ENCODE results near the gene TMA7B.

Gene TMA7B

DNA sequence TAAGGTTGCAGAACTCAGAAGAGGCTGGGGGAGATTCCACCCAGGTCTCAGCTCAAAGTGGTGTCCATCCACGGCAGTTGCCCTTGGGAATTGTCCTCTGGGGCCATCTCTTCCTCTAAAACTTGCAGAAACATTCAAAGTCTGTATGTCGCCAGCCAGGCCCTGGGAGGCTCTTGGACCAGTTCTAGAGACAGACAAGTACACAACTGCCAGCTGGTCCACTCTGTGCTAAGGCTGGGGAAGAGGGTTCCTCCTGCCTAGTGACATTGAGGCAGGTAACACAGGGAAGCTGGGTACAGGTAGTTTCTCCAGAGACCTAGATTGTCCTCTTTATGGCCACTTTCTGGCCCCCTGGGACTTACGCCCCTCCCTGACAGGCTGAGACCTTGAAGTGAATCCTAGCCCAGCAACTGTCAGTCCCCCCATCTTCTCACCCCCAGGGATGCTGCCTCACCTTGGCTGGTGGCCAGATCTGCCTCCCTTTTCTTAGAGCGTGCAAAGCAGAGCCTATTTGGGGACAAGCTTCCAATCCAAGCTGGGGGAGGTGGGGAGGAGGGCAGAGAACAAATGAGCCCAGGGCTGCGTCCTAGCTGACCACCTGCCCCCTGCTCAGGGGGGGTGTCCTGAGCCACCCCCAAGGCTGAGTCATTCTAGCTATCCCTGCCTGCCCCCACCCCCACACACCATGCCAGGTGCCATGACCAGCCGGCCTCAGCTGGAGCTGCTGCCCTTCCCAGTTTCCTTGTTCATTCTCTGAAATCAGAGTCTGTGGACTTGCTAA, 42.9 kb downstream of the TMA7B start:
- Histone ChIP-seq H3K9ac (no peak overlapping the region), H3K4me1 (ENCODE audit: low read depth, poor library complexity, severe bottlenecking) (no peaks in the 10 kb centered on the region), H3K79me2 (ENCODE audit: insufficient read depth, low read depth) (no peaks in the 10 kb centered on the region), H3K27ac (no peak overlapping the region), H2AFZ (ENCODE audit: low read depth) (no peak overlapping the region), H3K27me3 (ENCODE audit: insufficient read depth, low read depth) (peaks cover 18% of the 10 kb centered on the region; the same call in 1 of the 2 replicates), H3K4me3 (IDR thresholded peaks at IDR 0.05; ENCODE audit: insufficient read depth, low read depth, low read length) (no peak overlapping the region), H3K36me3 (ENCODE audit: insufficient read depth) (no peaks in the 10 kb centered on the region), H4K20me1 (ENCODE audit: insufficient read depth) (no peaks in the 10 kb centered on the region), H3K4me2 (no peak overlapping the region)
- TF ChIP-seq, protein P1, sequence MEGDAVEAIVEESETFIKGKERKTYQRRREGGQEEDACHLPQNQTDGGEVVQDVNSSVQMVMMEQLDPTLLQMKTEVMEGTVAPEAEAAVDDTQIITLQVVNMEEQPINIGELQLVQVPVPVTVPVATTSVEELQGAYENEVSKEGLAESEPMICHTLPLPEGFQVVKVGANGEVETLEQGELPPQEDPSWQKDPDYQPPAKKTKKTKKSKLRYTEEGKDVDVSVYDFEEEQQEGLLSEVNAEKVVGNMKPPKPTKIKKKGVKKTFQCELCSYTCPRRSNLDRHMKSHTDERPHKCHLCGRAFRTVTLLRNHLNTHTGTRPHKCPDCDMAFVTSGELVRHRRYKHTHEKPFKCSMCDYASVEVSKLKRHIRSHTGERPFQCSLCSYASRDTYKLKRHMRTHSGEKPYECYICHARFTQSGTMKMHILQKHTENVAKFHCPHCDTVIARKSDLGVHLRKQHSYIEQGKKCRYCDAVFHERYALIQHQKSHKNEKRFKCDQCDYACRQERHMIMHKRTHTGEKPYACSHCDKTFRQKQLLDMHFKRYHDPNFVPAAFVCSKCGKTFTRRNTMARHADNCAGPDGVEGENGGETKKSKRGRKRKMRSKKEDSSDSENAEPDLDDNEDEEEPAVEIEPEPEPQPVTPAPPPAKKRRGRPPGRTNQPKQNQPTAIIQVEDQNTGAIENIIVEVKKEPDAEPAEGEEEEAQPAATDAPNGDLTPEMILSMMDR (conservative IDR thresholded peaks at IDR 0.05; ENCODE audit: low read depth, low read length) = no peak

DNA sequence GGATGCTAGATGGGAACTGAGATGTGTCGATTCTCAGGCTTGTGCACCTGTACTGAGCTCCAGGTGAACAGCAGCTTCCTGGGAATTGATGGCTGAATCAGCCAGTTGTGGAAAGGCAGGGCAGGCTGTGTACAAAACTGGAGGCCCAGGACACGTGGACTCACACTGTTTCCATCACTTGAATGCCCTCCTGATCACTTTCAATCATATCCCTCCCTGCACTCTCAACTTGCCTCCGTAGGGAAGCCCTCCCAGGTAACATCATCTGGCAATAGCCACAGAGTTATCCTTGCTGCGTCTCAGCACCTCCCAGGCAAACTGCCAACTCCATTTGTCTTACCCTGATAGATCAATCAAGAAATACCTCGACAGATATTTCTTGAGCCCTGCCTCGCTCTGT, 44.6 kb downstream of the TMA7B start:
- no peaks in the 10 kb centered on the region for H4K20me1 ChIP-seq (ENCODE audit: insufficient read depth)
- no peak overlapping the region for H3K9ac ChIP-seq
- no peak overlapping the region for H3K4me2 ChIP-seq
- H3K27me3 ChIP-seq (ENCODE audit: insufficient read depth, low read depth) = peaks cover 30% of the 10 kb centered on the region; the same call in 1 of the 2 replicates
- H3K27ac ChIP-seq = no peak overlapping the region
- H3K36me3 ChIP-seq (ENCODE audit: insufficient read depth) = no peaks in the 10 kb centered on the region
- no peaks in the 10 kb centered on the region for H3K79me2 ChIP-seq (ENCODE audit: insufficient read depth, low read depth)
- H2AFZ ChIP-seq (ENCODE audit: low read depth) = no peak overlapping the region
- H3K4me1 ChIP-seq (ENCODE audit: low read depth, poor library complexity, severe bottlenecking) = no peaks in the 10 kb centered on the region
- H3K4me3 ChIP-seq (IDR thresholded peaks at IDR 0.05; ENCODE audit: insufficient read depth, low read depth, low read length) = no peak overlapping the region
- TF ChIP-seq, protein P1 (conservative IDR thresholded peaks at IDR 0.05; ENCODE audit: low read depth, low read length) = no peak

DNA sequence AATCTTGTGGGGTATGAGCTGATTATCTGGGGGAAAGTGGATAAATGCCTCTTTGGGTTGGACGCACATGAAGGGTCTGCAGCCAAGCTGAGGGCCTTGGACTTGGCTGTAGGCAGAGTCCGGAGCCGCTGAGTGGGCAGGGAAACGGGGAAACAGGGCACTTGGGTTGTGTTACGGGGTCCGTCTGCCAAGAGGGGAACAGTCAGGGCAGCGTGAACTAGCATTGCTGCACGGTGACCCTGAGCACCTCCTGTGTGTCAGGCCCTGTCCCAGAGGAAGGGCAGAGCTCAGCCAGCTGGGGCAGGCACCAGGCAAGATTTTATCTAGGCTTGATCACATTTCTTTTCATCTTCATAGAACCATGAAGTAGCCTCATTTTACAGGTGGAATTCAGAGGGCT, 46.4 kb downstream of the TMA7B start:
- H2AFZ ChIP-seq (ENCODE audit: low read depth) = no peak overlapping the region

GRCh38 chr22:40007853-40008710, 47.9 kb downstream of the TMA7B start:
- H3K79me2 ChIP-seq (ENCODE audit: insufficient read depth, low read depth) = no peaks in the 10 kb centered on the region
- H3K27me3 ChIP-seq (ENCODE audit: insufficient read depth, low read depth) = peaks cover 39% of the 10 kb centered on the region; the same call in 1 of the 2 replicates
- no peaks in the 10 kb centered on the region for H3K36me3 ChIP-seq (ENCODE audit: insufficient read depth)
- H2AFZ ChIP-seq (ENCODE audit: low read depth) = no peak overlapping the region
- no peak overlapping the region for H3K9ac ChIP-seq
- no peak overlapping the region for H3K4me3 ChIP-seq (IDR thresholded peaks at IDR 0.05; ENCODE audit: insufficient read depth, low read depth, low read length)
- H4K20me1 ChIP-seq (ENCODE audit: insufficient read depth) = no peaks in the 10 kb centered on the region
- no peaks in the 10 kb centered on the region for H3K4me1 ChIP-seq (ENCODE audit: low read depth, poor library complexity, severe bottlenecking)
- H3K27ac ChIP-seq = no peak overlapping the region
- TF ChIP-seq, protein P1 (conservative IDR thresholded peaks at IDR 0.05; ENCODE audit: low read depth, low read length) = no peak
- H3K4me2 ChIP-seq = no peak overlapping the region

More for the DNA sequence above, 46.4 kb downstream of the TMA7B start:
- Histone ChIP-seq H3K27ac (no peak overlapping the region), H3K4me2 (no peak overlapping the region), H3K4me3 (IDR thresholded peaks at IDR 0.05; ENCODE audit: insufficient read depth, low read depth, low read length) (no peak overlapping the region), H3K27me3 (ENCODE audit: insufficient read depth, low read depth) (peaks cover 39% of the 10 kb centered on the region; the same call in 1 of the 2 replicates), H3K4me1 (ENCODE audit: low read depth, poor library complexity, severe bottlenecking) (no peaks in the 10 kb centered on the region), H3K9ac (no peak overlapping the region), H3K79me2 (ENCODE audit: insufficient read depth, low read depth) (no peaks in the 10 kb centered on the region), H3K36me3 (ENCODE audit: insufficient read depth) (no peaks in the 10 kb centered on the region), H4K20me1 (ENCODE audit: insufficient read depth) (no peaks in the 10 kb centered on the region)
- TF ChIP-seq, protein P1 (conservative IDR thresholded peaks at IDR 0.05; ENCODE audit: low read depth, low read length) = no peak

Measured in KMS-11 (cell line).